Skeletal muscle tissue (tissue), 4 donors: ENCODE data around the gene SIK3. TPM values are rescaled to one million over a fixed set of nuclear protein-coding genes. Genes with fewer than 3 reads are reported as not detected.

ENCODE experiments used
- H3K27ac ChIP-seq: one replicate; pipeline ENCODE4 v1.7.0; 2013; ENCODE audit warnings: mild to moderate bottlenecking, low read depth, low read length, inconsistent platforms
- H3K27me3 ChIP-seq, 3 donors: one replicate each; pipeline ENCODE4 v1.7.0; 2013; ENCODE audit warnings: low read length in 3 of 3; ENCODE audit not compliant: control insufficient read depth in 3 of 3, insufficient read depth in 3 of 3
- H3K36me3 ChIP-seq, 3 donors: one replicate each; pipeline ENCODE4 v1.7.0; 2013; ENCODE audit warnings: low read length in 3 of 3; ENCODE audit not compliant: control insufficient read depth in 3 of 3, insufficient read depth in 3 of 3
- H3K4me1 ChIP-seq, 3 donors: one replicate each; pipeline ENCODE4 v1.7.0; 2013; ENCODE audit warnings: low read length in 3 of 3, mild to moderate bottlenecking in 3 of 3; ENCODE audit not compliant: control insufficient read depth in 3 of 3, insufficient read depth in 3 of 3
- H3K4me3 ChIP-seq, 3 donors: one replicate each; pipeline ENCODE4 v1.7.0; 2013; ENCODE audit warnings: low read length in 3 of 3
- H3K9ac ChIP-seq, 3 donors: one replicate each; pipeline ENCODE4 v1.7.0; 2013; ENCODE audit warnings: low read length in 3 of 3, mild to moderate bottlenecking in 3 of 3, moderate library complexity in 2 of 3, low read depth in 1 of 3
- H3K9me3 ChIP-seq, 3 donors: one replicate each; pipeline ENCODE4 v1.7.0; 2013; ENCODE audit warnings: low read length in 3 of 3; ENCODE audit not compliant: control insufficient read depth in 3 of 3
- total RNA-seq: library from RNA; depleted of rRNA; stranded (reverse); fragments of >200 nt; gene quantifications from one replicate; pipeline ENCODE4 v1.2.3, GENCODE V29; 2014
- donor health status: Osteomylitis.

Gene SIK3
- total RNA-seq, 1 donor from 2014 or later: 21.4 TPM

DNA sequence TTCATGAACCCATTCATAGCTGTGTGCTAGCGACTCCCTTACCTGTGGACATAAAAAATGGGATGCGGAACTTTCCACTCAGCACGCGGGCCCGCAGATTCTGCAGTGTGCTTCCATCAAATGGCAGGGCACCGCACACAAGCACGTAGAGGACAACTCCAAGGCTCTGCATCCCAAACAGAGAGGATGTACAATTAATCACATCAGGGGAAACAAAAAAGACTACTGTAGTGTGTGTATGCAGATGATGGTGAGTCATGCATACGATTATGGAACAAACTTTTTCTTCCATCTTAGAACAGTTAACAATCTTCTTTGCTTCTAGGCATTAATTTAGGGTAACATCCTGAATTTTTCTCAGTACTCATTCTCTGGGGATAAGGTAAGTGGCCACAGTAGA is 202.0 kb downstream of the SIK3 start:
- Histone ChIP-seq H3K27ac (no peak overlapping the region), H3K4me3 (no peak overlapping the region), H3K27me3 (no peaks in the 10 kb centered on the region), H3K4me1 (peaks cover 0 to 7% (median 0%) of the 10 kb centered on the region in 3 donors), H3K9ac (no peak overlapping the region), H3K36me3 (peaks cover 11 to 26% (median 23%) of the 10 kb centered on the region in 3 donors), H3K9me3 (no peaks in the 10 kb centered on the region)

DNA sequence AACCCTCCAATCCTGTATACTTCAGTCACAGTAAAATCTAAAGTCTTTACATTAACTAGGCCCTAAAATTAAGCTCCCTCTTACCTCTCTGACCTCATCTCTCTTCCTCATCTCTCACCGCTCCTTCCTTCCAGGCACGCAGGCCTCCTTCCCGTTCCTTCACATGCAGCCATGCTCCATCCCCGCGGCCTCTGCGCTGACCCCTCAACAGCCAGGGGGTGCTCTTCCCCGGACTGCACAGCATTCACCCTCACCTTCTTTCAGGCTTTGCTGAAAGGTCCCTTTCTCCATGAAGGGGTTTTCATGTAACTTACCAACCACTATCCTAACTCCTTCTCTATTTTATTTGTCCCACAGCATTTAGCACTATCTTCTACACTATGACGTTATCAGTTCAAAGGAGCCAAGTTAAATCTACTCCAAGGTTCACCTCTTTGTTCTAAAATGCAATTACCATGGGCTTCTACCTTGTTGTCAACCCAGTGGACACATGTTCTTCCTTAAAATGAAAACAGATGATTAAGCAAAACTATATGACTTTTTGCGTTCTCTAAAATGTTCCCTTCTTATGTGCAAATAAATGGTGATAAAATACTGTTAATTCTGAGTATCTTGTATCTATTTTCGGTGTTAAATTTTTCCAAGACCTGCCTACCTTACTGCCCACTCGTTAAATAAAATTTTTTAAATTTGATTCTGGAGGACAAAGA is 203.0 kb downstream of the SIK3 start:
- H3K4me1 ChIP-seq: no peaks in the 10 kb centered on the region
- H3K9me3 ChIP-seq: no peaks in the 10 kb centered on the region
- no peak overlapping the region for H3K4me3 ChIP-seq
- peaks cover 11 to 26% (median 23%) of the 10 kb centered on the region in 3 donors for H3K36me3 ChIP-seq
- H3K27me3 ChIP-seq: no peaks in the 10 kb centered on the region
- no peak overlapping the region for H3K9ac ChIP-seq
- H3K27ac ChIP-seq: no peak overlapping the region

GRCh38 chr11:116893906-116894305 is 204.3 kb downstream of the SIK3 start:
- peaks cover 11 to 26% (median 23%) of the 10 kb centered on the region in 3 donors for H3K36me3 ChIP-seq
- H3K27me3 ChIP-seq: no peaks in the 10 kb centered on the region
- no peak overlapping the region for H3K4me3 ChIP-seq

DNA sequence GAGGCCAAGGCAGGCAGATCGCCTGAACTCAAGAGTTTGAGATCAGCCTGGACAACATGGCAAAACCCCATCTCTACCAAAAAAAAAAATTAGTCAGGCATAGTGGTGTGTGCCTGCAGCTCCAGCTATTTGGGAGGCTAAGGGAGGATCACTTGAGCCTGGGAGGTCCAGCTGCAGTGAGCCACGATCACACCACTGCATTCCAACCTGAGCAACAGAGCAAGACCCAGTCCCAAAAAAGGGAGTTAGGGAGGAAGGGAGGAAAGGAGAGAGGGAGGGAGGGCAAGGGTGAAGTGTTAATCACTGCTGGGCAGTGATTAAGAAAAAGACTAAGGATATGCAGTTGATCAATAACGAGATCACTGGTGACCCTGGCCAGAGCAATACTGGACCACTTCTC is 204.8 kb downstream of the SIK3 start:
- peaks cover 11 to 26% (median 23%) of the 10 kb centered on the region in 3 donors for H3K36me3 ChIP-seq
- no peaks in the 10 kb centered on the region for H3K27me3 ChIP-seq
- no peaks in the 10 kb centered on the region for H3K4me1 ChIP-seq
- no peak overlapping the region for H3K9ac ChIP-seq
- H3K4me3 ChIP-seq: no peak overlapping the region
- no peaks in the 10 kb centered on the region for H3K9me3 ChIP-seq
- H3K27ac ChIP-seq: no peak overlapping the region

More at GRCh38 chr11:116893906-116894305, 204.3 kb downstream of the SIK3 start:
- no peaks in the 10 kb centered on the region for H3K4me1 ChIP-seq
- no peak overlapping the region for H3K9ac ChIP-seq
- no peak overlapping the region for H3K27ac ChIP-seq
- no peaks in the 10 kb centered on the region for H3K9me3 ChIP-seq

- Histone ChIP-seq H3K27ac (no peak overlapping the region), H3K9me3 (no peaks in the 10 kb centered on the region), H3K4me3 (no peak overlapping the region), H3K27me3 (no peaks in the 10 kb centered on the region), H3K4me1 (peaks cover 0 to 6% (median 3%) of the 10 kb centered on the region in 3 donors), H3K36me3 (peaks cover 11 to 26% (median 23%) of the 10 kb centered on the region in 3 donors), H3K9ac (no peak overlapping the region)
These were observed 205.9 kb downstream of the SIK3 start for GRCh38 chr11:116892374-116892773.

DNA sequence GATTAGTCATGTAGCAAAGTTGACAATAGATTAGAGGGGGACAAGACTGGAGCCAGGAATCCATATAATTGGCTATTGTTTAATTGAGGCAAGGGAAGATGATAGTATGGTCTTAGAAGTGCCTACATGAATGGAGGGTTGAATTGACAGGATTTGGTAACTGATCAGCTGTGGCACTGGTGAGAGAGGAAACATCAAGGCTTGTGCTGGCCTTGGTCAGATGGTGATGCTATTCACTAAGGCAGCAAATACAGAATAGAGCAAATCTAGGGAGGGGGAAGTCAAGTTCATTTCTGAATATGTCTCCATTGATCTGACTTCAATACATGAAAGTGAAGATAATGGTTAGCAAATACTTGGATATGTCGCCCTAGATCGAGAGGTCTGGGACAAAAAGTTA is 206.5 kb downstream of the SIK3 start:
- H3K36me3 ChIP-seq: peaks cover 11 to 26% (median 23%) of the 10 kb centered on the region in 3 donors
- peaks cover 0 to 6% (median 3%) of the 10 kb centered on the region in 3 donors for H3K4me1 ChIP-seq
- no peak overlapping the region for H3K4me3 ChIP-seq
- H3K9me3 ChIP-seq: no peaks in the 10 kb centered on the region
- H3K9ac ChIP-seq: no peak overlapping the region
- H3K27me3 ChIP-seq: no peaks in the 10 kb centered on the region
- H3K27ac ChIP-seq: no peak overlapping the region

DNA sequence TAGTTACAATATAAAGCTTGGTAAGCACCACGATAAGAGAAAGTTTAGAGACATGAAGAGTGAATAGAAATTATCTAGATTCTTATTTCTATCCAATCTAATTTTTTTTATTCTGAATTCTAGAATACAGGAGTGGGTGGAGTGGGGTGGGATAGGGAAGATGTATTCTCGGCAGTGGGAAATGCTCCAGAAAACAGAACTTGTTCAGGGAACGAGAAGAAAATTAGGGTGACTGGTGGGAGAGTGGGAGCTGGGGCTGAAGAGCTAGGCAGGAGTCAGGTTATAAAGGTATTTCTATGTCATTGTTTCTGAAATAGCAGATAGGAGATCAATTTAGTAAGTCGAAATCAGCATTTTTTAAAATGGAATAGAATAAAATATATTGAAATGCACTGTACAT is 207.6 kb downstream of the SIK3 start:
- Histone ChIP-seq H3K9me3 (no peaks in the 10 kb centered on the region), H3K4me3 (no peak overlapping the region), H3K36me3 (peaks cover 4 to 18% (median 12%) of the 10 kb centered on the region in 3 donors), H3K27me3 (no peaks in the 10 kb centered on the region), H3K27ac (no peak overlapping the region), H3K9ac (no peak overlapping the region), H3K4me1 (peaks cover 0 to 13% (median 3%) of the 10 kb centered on the region in 3 donors)

GRCh38 chr11:116890193-116890592 is 208.0 kb downstream of the SIK3 start:
- H3K27me3 ChIP-seq: no peaks in the 10 kb centered on the region

GRCh38 chr11:116888884-116889549 is 209.2 kb downstream of the SIK3 start:
- Histone ChIP-seq H3K36me3 (peaks cover 3 to 18% (median 10%) of the 10 kb centered on the region in 3 donors), H3K9ac (no peak overlapping the region), H3K9me3 (no peaks in the 10 kb centered on the region), H3K27ac (no peak overlapping the region), H3K4me3 (no peak overlapping the region), H3K4me1 (peaks cover 0 to 13% (median 3%) of the 10 kb centered on the region in 3 donors), H3K27me3 (no peaks in the 10 kb centered on the region)

More at GRCh38 chr11:116890193-116890592, 208.0 kb downstream of the SIK3 start:
- H3K9me3 ChIP-seq: no peaks in the 10 kb centered on the region
- H3K9ac ChIP-seq: no peak overlapping the region
- H3K36me3 ChIP-seq: peaks cover 3 to 18% (median 11%) of the 10 kb centered on the region in 3 donors
- no peak overlapping the region for H3K4me3 ChIP-seq
- no peak overlapping the region for H3K27ac ChIP-seq
- H3K4me1 ChIP-seq: peaks cover 0 to 13% (median 3%) of the 10 kb centered on the region in 3 donors

GRCh38 chr11:116888024-116888423 is 210.2 kb downstream of the SIK3 start:
- no peaks in the 10 kb centered on the region for H3K27me3 ChIP-seq
- peaks cover 1 to 9% (median 3%) of the 10 kb centered on the region in 3 donors for H3K36me3 ChIP-seq
- H3K4me1 ChIP-seq: peaks cover 0 to 13% (median 3%) of the 10 kb centered on the region in 3 donors
- H3K27ac ChIP-seq: no peak overlapping the region
- H3K9ac ChIP-seq: no peak overlapping the region
- no peaks in the 10 kb centered on the region for H3K9me3 ChIP-seq
- H3K4me3 ChIP-seq: no peak overlapping the region
